ENCODE measurements around the gene KCNA10.

Gene KCNA10

GRCh38 chr1:110498270-110498669, 20.7 kb downstream of the KCNA10 start:
- Histone ChIP-seq H3K9ac (ENCODE audit: low read depth, low read length) (no peak overlapping the region), H3K4me1 (ENCODE audit: control insufficient read depth, insufficient read depth, low read length) (peaks cover 12% of the 10 kb centered on the region), H3K9me3 (ENCODE audit: control insufficient read depth, insufficient read depth, low read length) (no peaks in the 10 kb centered on the region), H3K27ac (ENCODE audit: low read depth, low read length) (no peak overlapping the region), H3K4me3 (ENCODE audit: low read depth, low read length) (no peak overlapping the region), H3K27me3 (ENCODE audit: control insufficient read depth, insufficient read depth, low read length) (no peaks in the 10 kb centered on the region), H3K36me3 (ENCODE audit: control insufficient read depth, insufficient read depth, low read length) (no peaks in the 10 kb centered on the region)

DNA sequence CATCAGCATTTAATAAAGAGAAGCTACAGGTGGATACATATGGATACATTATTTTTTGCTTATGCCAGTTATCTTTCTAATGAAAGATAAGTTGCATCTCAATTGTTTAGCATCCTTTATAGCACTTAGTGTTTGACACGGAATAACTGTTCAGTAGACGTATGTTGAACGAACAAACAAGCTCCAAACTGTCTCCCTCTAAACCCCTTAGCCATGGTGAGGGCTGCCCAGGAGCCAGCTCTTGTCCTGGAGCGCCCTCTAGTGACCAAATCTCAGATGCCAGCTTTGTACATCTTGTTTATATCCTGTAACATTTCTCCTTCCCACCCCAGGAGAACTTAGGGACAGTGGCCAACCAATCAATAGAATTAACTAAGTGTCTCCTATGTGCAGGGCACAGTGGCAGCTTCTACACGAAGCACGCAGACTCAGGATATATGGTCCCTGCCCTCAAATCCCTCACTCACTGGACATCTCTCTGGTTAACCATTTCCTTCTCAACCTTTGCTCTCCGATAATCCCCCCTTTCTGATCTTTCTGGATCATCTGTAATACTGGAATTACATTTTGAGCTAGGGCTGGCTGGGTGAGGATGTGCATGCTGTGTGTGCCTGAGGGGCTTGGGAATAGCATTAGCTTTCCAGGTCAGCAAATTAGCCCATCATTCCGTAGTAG, 22.9 kb downstream of the KCNA10 start:
- Histone ChIP-seq H3K27me3 (ENCODE audit: control insufficient read depth, insufficient read depth, low read length) (no peaks in the 10 kb centered on the region), H3K9ac (ENCODE audit: low read depth, low read length) (no peak overlapping the region), H3K4me3 (ENCODE audit: low read depth, low read length) (no peak overlapping the region), H3K36me3 (ENCODE audit: control insufficient read depth, insufficient read depth, low read length) (no peaks in the 10 kb centered on the region), H3K27ac (ENCODE audit: low read depth, low read length) (no peak overlapping the region), H3K9me3 (ENCODE audit: control insufficient read depth, insufficient read depth, low read length) (no peaks in the 10 kb centered on the region), H3K4me1 (ENCODE audit: control insufficient read depth, insufficient read depth, low read length) (peaks cover 12% of the 10 kb centered on the region)

DNA sequence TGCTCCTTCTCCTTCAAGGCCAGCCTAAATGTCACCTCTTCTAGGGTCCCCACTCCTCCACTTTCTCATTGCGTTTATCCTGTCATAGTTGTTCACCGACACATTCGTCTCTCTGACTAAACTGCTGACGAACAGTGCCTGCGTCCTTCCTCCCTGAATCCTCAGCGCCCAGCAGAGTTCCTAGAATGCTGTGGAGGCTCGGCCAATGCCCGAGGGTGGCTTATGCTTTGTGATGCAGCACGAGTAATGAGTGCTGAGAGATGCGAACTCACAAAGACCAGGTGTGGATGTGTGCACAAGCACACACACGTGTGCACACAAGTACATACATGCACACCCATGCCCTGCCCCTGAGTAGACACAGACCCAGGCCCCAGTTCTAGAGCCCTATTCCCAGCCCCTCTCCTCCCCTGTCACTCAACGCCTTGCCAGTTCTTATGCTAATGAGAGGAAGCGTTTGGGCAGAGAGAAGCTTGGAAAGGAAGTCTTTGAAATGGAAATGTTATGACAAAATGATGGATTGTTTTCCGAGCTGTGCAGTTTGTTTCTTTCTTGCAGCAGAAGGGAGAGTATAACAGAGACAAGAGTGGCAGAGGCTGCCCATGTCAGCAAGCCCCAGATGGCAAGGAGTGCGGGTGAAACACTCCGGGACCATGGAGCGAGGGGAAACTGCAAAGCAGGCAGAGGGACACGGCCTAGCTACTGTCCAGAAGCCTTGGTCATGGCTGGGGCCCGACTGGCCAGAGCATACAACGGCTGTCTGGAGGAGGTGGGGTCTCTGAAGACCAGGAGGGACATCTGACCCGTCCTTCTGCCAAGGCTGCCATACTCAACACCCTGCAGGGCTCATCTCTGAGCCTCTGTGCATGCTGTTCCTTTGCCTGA, 24.2 kb downstream of the KCNA10 start:
- peaks cover 12% of the 10 kb centered on the region for H3K4me1 ChIP-seq (ENCODE audit: control insufficient read depth, insufficient read depth, low read length)
- no peak overlapping the region for H3K27ac ChIP-seq (ENCODE audit: low read depth, low read length)
- H3K4me3 ChIP-seq (ENCODE audit: low read depth, low read length): no peak overlapping the region
- no peaks in the 10 kb centered on the region for H3K36me3 ChIP-seq (ENCODE audit: control insufficient read depth, insufficient read depth, low read length)
- H3K9ac ChIP-seq (ENCODE audit: low read depth, low read length): no peak overlapping the region
- no peaks in the 10 kb centered on the region for H3K9me3 ChIP-seq (ENCODE audit: control insufficient read depth, insufficient read depth, low read length)
- no peaks in the 10 kb centered on the region for H3K27me3 ChIP-seq (ENCODE audit: control insufficient read depth, insufficient read depth, low read length)

GRCh38 chr1:110494036-110494435, 24.9 kb downstream of the KCNA10 start:
- no peaks in the 10 kb centered on the region for H3K36me3 ChIP-seq (ENCODE audit: control insufficient read depth, insufficient read depth, low read length)
- H3K4me1 ChIP-seq (ENCODE audit: control insufficient read depth, insufficient read depth, low read length): peaks cover 12% of the 10 kb centered on the region
- H3K4me3 ChIP-seq (ENCODE audit: low read depth, low read length): no peak overlapping the region
- H3K9me3 ChIP-seq (ENCODE audit: control insufficient read depth, insufficient read depth, low read length): no peaks in the 10 kb centered on the region
- H3K27me3 ChIP-seq (ENCODE audit: control insufficient read depth, insufficient read depth, low read length): no peaks in the 10 kb centered on the region
- H3K9ac ChIP-seq (ENCODE audit: low read depth, low read length): no peak overlapping the region
- no peak overlapping the region for H3K27ac ChIP-seq (ENCODE audit: low read depth, low read length)

DNA sequence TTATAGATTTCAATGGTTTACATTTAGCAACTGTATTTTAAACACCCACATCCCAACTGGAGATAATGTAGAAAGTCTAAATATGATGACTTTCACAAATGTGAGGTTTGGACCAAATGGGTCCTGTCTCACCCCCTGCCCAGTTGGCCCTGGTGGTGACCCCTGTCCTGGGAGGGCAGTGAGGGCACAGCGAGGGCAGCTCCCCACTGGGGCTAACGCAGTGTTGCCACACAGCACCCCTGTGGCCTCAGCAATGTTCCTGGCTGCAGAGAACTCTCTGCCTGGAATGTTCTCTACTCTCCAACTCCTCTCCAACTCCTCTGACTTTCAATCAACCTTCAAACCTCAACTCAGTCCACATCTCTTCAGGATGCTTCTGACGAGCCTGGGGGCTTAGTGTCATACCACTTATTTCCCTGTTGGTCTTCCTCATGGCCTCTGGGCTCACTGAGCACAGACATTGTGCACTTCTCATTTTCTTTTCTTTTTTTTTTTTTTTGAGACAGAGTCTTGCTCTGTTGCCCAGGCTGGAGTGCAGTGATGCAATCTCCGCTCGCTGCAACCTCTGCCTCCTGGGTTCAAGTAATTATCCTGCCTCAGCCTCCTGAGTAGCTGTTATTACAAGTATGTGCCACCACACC, 25.8 kb downstream of the KCNA10 start:
- no peaks in the 10 kb centered on the region for H3K36me3 ChIP-seq (ENCODE audit: control insufficient read depth, insufficient read depth, low read length)
- H3K27me3 ChIP-seq (ENCODE audit: control insufficient read depth, insufficient read depth, low read length): no peaks in the 10 kb centered on the region
- no peak overlapping the region for H3K27ac ChIP-seq (ENCODE audit: low read depth, low read length)
- no peak overlapping the region for H3K9ac ChIP-seq (ENCODE audit: low read depth, low read length)
- H3K4me1 ChIP-seq (ENCODE audit: control insufficient read depth, insufficient read depth, low read length): peaks cover 12% of the 10 kb centered on the region
- no peaks in the 10 kb centered on the region for H3K9me3 ChIP-seq (ENCODE audit: control insufficient read depth, insufficient read depth, low read length)
- H3K4me3 ChIP-seq (ENCODE audit: low read depth, low read length): no peak overlapping the region

DNA sequence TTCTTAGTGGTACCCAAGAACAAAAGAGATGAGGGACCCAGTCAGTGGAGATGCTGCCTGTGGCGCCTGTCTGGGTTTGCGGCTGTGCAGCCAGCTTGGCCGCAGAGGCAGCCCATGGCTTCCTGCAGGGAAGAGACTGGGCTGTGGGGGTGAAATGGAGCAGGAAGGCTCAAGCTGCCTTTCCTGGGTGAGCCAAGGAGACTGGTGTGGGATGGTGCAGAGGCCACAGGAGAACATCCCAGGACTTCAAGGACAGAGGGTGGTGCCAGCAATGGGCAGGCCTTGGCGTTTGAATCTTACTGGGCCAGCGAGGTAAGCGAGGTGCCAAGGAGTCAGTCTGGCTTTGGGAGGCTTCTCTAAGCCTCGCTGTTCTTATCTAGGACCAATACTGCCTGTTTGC, 26.4 kb downstream of the KCNA10 start:
- Histone ChIP-seq H3K9ac (ENCODE audit: low read depth, low read length) (no peak overlapping the region), H3K9me3 (ENCODE audit: control insufficient read depth, insufficient read depth, low read length) (no peaks in the 10 kb centered on the region), H3K4me1 (ENCODE audit: control insufficient read depth, insufficient read depth, low read length) (peaks cover 12% of the 10 kb centered on the region), H3K27ac (ENCODE audit: low read depth, low read length) (no peak overlapping the region), H3K4me3 (ENCODE audit: low read depth, low read length) (no peak overlapping the region), H3K36me3 (ENCODE audit: control insufficient read depth, insufficient read depth, low read length) (no peaks in the 10 kb centered on the region), H3K27me3 (ENCODE audit: control insufficient read depth, insufficient read depth, low read length) (no peaks in the 10 kb centered on the region)

DNA sequence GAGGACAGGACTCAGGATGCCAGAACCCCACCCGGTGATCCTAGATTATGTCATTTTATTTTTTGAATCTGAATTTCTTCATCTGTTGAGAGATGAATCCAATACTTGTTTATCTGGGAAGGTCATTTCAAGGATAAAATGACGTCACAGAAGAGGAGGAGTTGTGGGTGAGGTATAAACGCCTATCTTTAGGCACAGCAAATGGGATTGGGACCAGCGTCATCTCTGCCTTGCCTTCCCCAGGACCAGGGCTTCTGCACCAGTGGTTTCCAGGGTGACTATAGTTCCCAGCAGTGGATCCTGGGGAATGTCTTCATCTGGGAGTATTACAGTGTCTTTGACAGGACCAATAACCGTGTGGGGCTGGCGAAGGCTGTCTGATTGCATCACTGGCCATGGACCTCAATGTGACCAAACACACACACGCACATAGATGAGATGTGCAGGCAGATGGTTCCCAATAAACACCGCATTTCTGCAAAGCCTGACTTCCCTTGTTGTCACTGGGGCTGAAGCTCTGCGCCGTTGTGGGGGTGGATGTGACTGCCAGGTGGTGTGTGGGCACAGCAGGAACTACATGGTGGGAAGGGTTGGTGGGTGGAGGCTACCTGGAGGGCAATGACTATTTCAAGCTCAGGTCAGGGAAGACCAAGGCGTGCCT, 28.1 kb downstream of the KCNA10 start:
- no peak overlapping the region for H3K27ac ChIP-seq (ENCODE audit: low read depth, low read length)
- no peak overlapping the region for H3K9ac ChIP-seq (ENCODE audit: low read depth, low read length)
- H3K4me1 ChIP-seq (ENCODE audit: control insufficient read depth, insufficient read depth, low read length): peaks cover 12% of the 10 kb centered on the region
- no peaks in the 10 kb centered on the region for H3K27me3 ChIP-seq (ENCODE audit: control insufficient read depth, insufficient read depth, low read length)
- no peak overlapping the region for H3K4me3 ChIP-seq (ENCODE audit: low read depth, low read length)
- H3K9me3 ChIP-seq (ENCODE audit: control insufficient read depth, insufficient read depth, low read length): no peaks in the 10 kb centered on the region
- H3K36me3 ChIP-seq (ENCODE audit: control insufficient read depth, insufficient read depth, low read length): no peaks in the 10 kb centered on the region

- Histone ChIP-seq H3K27me3 (ENCODE audit: control insufficient read depth, insufficient read depth, low read length) (no peaks in the 10 kb centered on the region), H3K27ac (ENCODE audit: low read depth, low read length) (no peak overlapping the region), H3K4me3 (ENCODE audit: low read depth, low read length) (no peak overlapping the region), H3K9me3 (ENCODE audit: control insufficient read depth, insufficient read depth, low read length) (no peaks in the 10 kb centered on the region), H3K9ac (ENCODE audit: low read depth, low read length) (no peak overlapping the region), H3K4me1 (ENCODE audit: control insufficient read depth, insufficient read depth, low read length) (peaks cover 10% of the 10 kb centered on the region), H3K36me3 (ENCODE audit: control insufficient read depth, insufficient read depth, low read length) (no peaks in the 10 kb centered on the region)
Observed at GRCh38 chr1:110489973-110490542, 28.9 kb downstream of the KCNA10 start.

GRCh38 chr1:110489406-110489805, 29.6 kb downstream of the KCNA10 start:
- Histone ChIP-seq H3K9ac (ENCODE audit: low read depth, low read length) (no peak overlapping the region), H3K4me1 (ENCODE audit: control insufficient read depth, insufficient read depth, low read length) (peaks cover 3% of the 10 kb centered on the region), H3K36me3 (ENCODE audit: control insufficient read depth, insufficient read depth, low read length) (no peaks in the 10 kb centered on the region), H3K4me3 (ENCODE audit: low read depth, low read length) (no peak overlapping the region), H3K27ac (ENCODE audit: low read depth, low read length) (no peak overlapping the region), H3K9me3 (ENCODE audit: control insufficient read depth, insufficient read depth, low read length) (no peaks in the 10 kb centered on the region), H3K27me3 (ENCODE audit: control insufficient read depth, insufficient read depth, low read length) (no peaks in the 10 kb centered on the region)

- Histone ChIP-seq H3K27ac (ENCODE audit: low read depth, low read length) (no peak overlapping the region), H3K27me3 (ENCODE audit: control insufficient read depth, insufficient read depth, low read length) (no peaks in the 10 kb centered on the region), H3K4me1 (ENCODE audit: control insufficient read depth, insufficient read depth, low read length) (no peaks in the 10 kb centered on the region), H3K9ac (ENCODE audit: low read depth, low read length) (no peak overlapping the region), H3K4me3 (ENCODE audit: low read depth, low read length) (no peak overlapping the region), H3K36me3 (ENCODE audit: control insufficient read depth, insufficient read depth, low read length) (no peaks in the 10 kb centered on the region), H3K9me3 (ENCODE audit: control insufficient read depth, insufficient read depth, low read length) (no peaks in the 10 kb centered on the region)
Observed at GRCh38 chr1:110488867-110489266, 30.1 kb downstream of the KCNA10 start.

Data from HUES48 (cell line).